ENCODE measurements around the gene PTPN9. TPM values are rescaled to one million over a fixed set of nuclear protein-coding genes. Genes with fewer than 3 reads are reported as not detected.

PTPN9 gene
- total RNA-seq, 1 experiment from 2014 or later, result 42.2 TPM

GRCh38 chr15:75425966-75426500 lies 153.1 kb downstream of the PTPN9 start:
- Histone ChIP-seq H4K91ac (ENCODE audit: insufficient read length, low read depth, low read length) (no peak overlapping the region), H2BK12ac (ENCODE audit: insufficient read length, low read depth, low read length) (no peak overlapping the region), H3K79me2 (ENCODE audit: insufficient read depth, low read length) (no peaks in the 10 kb centered on the region), H3T11ph (ENCODE audit: low read length) (no peak overlapping the region), H2BK15ac (ENCODE audit: low read depth, low read length) (no peak overlapping the region), H2BK20ac (ENCODE audit: low read depth, low read length, poor library complexity, severe bottlenecking) (no peak overlapping the region), H3K18ac (ENCODE audit: insufficient read length, low read depth, low read length) (no peak overlapping the region), H3K9ac (ENCODE audit: extremely low read depth, insufficient read length, low read length) (no peak overlapping the region), H3K27me3 (ENCODE audit: insufficient read depth, low read length) (no peaks in the 10 kb centered on the region), H3K14ac (ENCODE audit: insufficient read depth, low read length) (no peak overlapping the region), H4K5ac (ENCODE audit: insufficient read length, low read depth, low read length) (no peak overlapping the region), H4K8ac (replicated peaks; ENCODE audit: insufficient read length, low read depth, low read length) (no peak overlapping the region), H2BK120ac (ENCODE audit: low read depth, low read length, poor library complexity, severe bottlenecking) (no peak overlapping the region), H3K23me2 (ENCODE audit: insufficient read length, low read depth, low read length, poor library complexity, severe bottlenecking) (no peaks in the 10 kb centered on the region), H3K9me3 (ENCODE audit: control insufficient read depth, low read depth, low read length) (no peaks in the 10 kb centered on the region), H2BK5ac (ENCODE audit: insufficient read length, low read length) (no peak overlapping the region), H3K27ac (ENCODE audit: insufficient read length, low read depth, low read length) (no peak overlapping the region), H3K79me1 (ENCODE audit: insufficient read depth, low read depth, low read length, poor library complexity, severe bottlenecking) (peaks cover 7% of the 10 kb centered on the region), H3K56ac (ENCODE audit: insufficient read length, low read depth, low read length) (no peak overlapping the region), H2AK5ac (ENCODE audit: insufficient read length, low read length) (no peak overlapping the region), H3K4me1 (ENCODE audit: insufficient read depth, low read length) (no peaks in the 10 kb centered on the region), H4K20me1 (ENCODE audit: control insufficient read depth, insufficient read depth, insufficient read length) (no peaks in the 10 kb centered on the region), H2AFZ (ENCODE audit: low read length) (no peak overlapping the region), H3K4me2 (ENCODE audit: insufficient read depth, insufficient read length, low read length) (no peak overlapping the region), H3K23ac (ENCODE audit: insufficient read length, low read depth, low read length) (no peak overlapping the region), H3K4ac (ENCODE audit: low read depth, low read length) (no peak overlapping the region)
- Mint-ChIP-seq H3K4me1 (no peaks in the 10 kb centered on the region), H3K27ac (peak overlapping the region in 1 of 3 experiments; percentile 18; a peak in 1 of 7 replicates), H3K9me3 (no peaks in the 10 kb centered on the region), H3K4me3 (no peak overlapping the region), H3K27me3 (ENCODE audit: low read depth) (no peaks in the 10 kb centered on the region), H3K36me3 (ENCODE audit: insufficient read depth in 1 of 3, low read depth in 3 of 3) (peaks cover 28 to 72% (median 61%) of the 10 kb centered on the region in 3 experiments; a peak in 6 of 7 replicates)
- no peak for DNase-seq
- whole genome bisulfite sequencing (ENCODE audit: extremely low coverage, insufficient read length, low lambda C conversion rate), result no CpG with 5 or more reads among the region's 3 CpGs
- TF ChIP-seq CTCF (conservative IDR thresholded peaks at IDR 0.05), result no peak

All from H9 (cell line).